GM12873 (cell line): ENCODE data around the gene DSEL.

Source experiments
- TF ChIP-seq, protein P1 (sequence below): IDR thresholded peaks from 2 replicates; pipeline ENCODE4 v1.5.1; 2012; ENCODE audit warnings: low read depth, mild to moderate bottlenecking, moderate library complexity, low read length, control low read depth; ENCODE audit not compliant: insufficient read depth; ENCODE audit errors: missing control alignments

DSEL gene

DNA sequence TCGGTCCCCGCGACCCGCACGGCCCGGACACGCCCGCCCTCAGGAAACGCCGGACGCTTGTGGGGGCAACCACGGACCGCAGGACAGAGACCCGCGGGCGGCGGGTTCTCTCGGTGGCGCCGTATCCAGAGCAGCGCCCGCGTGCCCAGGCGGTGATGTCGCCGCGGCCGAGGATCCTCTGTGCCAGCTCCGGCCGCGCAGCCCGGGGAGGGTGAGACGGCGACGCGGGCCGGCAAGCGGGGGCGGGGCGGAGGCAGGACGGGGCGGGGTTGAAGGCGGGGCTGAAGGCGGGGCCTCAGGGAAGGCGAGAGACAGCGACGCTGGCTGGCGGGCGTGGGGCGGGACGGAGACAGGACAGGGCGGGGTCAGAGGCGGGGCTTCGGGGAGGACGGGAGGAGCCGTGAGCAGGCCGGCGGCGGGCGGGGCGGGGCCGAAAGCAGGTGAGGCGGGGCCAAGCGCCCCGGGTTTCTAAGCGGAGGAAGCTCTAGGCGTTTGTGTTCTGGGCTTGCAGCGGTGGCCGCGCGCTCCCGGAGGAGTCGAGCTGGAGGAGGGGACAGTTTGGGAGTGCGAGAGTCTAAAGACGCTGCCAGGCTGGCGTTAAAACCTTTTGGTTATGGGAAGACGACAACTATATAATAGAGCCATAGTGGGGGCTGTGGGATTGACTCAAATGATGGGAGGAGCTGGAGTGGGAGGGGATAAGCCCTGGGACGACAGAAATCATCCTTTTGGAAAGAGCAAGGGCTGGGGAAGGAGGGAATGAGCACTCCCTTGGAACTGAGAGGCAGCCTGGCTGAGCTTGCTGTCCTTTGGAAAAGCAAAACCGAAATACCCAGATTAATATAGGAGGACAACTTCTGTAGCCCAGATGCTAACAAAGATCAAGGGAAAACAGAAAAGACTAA lies at the start of gene DSEL:
TSS of gene DSEL (minus strand) at position 182 of the 905 bp plus-strand sequence. CDS start 2,112 bp downstream, outside the sequence.
- TF ChIP-seq, protein P1, sequence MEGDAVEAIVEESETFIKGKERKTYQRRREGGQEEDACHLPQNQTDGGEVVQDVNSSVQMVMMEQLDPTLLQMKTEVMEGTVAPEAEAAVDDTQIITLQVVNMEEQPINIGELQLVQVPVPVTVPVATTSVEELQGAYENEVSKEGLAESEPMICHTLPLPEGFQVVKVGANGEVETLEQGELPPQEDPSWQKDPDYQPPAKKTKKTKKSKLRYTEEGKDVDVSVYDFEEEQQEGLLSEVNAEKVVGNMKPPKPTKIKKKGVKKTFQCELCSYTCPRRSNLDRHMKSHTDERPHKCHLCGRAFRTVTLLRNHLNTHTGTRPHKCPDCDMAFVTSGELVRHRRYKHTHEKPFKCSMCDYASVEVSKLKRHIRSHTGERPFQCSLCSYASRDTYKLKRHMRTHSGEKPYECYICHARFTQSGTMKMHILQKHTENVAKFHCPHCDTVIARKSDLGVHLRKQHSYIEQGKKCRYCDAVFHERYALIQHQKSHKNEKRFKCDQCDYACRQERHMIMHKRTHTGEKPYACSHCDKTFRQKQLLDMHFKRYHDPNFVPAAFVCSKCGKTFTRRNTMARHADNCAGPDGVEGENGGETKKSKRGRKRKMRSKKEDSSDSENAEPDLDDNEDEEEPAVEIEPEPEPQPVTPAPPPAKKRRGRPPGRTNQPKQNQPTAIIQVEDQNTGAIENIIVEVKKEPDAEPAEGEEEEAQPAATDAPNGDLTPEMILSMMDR, result no peak

DNA sequence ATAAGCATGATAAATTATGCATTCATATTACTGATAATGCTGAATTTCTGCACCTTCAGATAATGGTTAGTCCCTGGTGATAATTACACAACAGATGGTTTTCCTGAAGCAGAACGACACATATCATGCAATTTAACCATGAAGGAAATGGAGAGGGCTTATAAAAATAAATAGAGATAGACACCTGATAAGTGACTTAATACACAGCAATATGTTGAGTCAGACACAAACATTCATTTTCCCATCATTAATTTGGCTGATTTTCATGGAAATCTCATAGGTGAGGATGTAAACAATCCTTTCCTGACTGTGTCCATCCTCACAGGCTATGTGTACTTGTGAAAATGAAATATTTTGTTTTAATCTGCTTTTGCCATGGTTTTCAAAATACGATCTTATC lies 36.9 kb upstream of the DSEL start:
- TF ChIP-seq, protein P1, result no peak

DNA sequence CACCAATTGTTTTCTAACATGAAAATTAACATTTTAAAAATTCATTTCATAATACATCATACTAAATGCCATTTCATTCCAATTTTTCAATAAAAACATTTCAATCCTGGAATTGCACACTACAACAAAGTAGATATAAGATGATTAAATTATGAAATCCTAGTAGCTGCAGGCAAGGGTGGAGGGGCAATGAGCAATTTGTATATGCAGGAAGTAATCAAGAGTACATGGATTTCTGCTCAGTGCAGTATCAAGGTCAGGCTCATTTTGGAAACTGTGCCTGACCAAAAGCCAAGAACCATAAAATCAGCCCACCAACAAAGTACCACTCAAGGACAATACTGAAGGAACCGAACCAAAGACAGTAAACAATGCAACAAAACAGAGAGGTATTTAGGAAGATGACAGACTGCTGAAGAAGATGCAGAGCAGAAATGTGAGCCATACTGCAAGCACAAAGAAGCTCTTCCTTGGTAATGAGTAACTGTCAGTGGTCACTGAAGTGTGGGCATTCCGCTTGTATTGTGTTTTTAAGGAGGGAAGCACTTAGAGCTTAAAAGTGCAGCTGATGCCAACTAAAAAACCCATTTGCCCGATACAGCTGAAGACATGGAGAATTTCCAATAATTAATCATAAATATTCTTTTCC lies 34.5 kb upstream of the DSEL start:
- TF ChIP-seq, protein P1, result no peak

GRCh38 chr18:67549946-67550345 lies 33.4 kb upstream of the DSEL start:
- TF ChIP-seq, protein P1, result no peak

DNA sequence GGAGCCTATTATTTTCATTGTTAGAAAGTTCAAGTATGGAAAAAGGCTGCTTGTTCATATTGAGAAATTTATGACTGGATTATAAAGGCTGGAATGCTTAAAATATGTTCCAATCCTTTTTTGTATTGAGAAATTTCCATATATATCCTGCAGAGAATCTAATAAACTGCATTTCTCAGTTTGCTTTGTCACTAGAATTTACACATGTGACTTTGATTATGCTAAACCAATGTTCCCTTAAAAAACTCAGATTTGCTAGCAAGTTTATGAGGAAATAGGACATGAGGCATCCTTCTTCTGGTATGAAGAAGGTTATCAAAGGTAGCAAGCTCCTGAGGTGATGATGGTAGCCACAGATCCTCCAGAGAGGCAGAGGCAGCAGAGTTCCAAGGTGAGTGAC lies 29.2 kb upstream of the DSEL start:
- TF ChIP-seq, protein P1, result no peak

DNA sequence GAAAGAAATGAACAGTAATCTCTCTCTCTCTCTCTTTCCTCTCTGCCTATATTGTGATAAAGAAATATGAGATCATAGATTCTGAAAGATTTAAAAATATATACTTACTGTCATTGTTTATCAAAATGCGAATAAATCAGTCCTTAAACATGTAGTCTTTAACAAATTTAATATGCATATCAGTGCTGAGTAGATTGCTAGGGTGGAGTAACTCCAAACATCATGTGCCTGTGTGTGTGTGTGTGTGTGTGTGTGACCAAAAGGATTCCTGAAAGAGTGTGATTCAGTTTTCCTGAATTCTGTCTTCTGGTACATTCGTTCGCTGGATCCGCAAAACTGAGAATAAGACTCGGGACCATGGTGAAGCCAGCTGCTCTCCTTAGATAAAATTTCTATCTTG lies 24.0 kb upstream of the DSEL start:
- TF ChIP-seq, protein P1, result no peak

DNA sequence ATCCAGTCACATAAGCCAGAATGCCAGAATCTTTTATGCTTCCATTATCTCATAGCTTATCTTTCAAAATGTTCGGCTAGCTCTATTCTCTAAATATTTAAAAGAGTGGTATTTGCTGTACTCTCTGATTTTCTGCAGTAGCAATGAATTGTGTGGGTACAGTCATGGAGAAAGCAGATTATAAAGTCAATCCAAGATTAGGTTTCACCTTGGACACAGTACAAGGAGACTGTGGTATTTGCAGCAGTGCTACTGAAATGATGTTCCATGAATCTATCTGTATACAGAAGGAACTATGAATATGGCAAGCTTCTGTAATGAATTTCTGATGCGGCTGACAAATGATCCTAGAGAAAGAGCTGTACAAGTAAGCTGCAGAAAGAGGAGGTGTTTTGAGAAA lies 15.4 kb upstream of the DSEL start:
- TF ChIP-seq, protein P1, result no peak
